ENCODE measurements around the gene PBLD.

PBLD gene

DNA sequence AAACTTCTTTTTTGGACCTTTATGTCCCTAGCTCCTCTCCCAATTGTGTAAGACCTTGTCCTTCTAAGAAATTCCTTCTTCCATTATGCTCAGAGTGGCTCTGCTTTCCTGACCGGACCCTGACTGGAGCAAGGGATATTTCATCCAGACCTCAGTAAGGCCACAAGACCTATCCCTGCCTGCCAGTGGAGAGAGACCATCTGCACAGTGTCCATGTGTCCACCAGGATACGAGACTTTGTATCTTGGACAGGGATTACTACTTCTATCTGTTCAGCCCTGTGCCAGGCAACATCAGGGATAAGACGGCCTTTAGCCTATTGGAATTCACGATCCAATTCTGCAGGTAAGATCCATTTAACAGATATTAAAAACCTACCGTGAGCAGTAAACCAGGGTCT is 93.7 kb downstream of the PBLD start:
- Histone ChIP-seq H3K4me1 (ENCODE audit: insufficient read depth, low read length, severe bottlenecking) (peaks cover 18% of the 10 kb centered on the region), H3K27ac (ENCODE audit: low read depth, low read length, poor library complexity, severe bottlenecking) (no peak overlapping the region), H2AFZ (ENCODE audit: low read length) (no peak overlapping the region; the same call in 1 of the 2 replicates), H3K4me3 (ENCODE audit: low read depth, low read length, poor library complexity, severe bottlenecking) (no peak overlapping the region), H3K9ac (ENCODE audit: low read length) (no peak overlapping the region), H3K79me2 (ENCODE audit: insufficient read depth, low read length) (no peaks in the 10 kb centered on the region), H3K9me3 (ENCODE audit: low read length) (no peaks in the 10 kb centered on the region), H3K36me3 (ENCODE audit: insufficient read depth, low read length) (no peaks in the 10 kb centered on the region), H3K9me2 (ENCODE audit: low read depth, low read length) (no peaks in the 10 kb centered on the region), H4K20me1 (ENCODE audit: insufficient read depth, low read length) (no peaks in the 10 kb centered on the region), H3K4me2 (ENCODE audit: low read length) (no peak overlapping the region), H3F3A (ENCODE audit: insufficient read depth, low read length) (no peaks in the 10 kb centered on the region), H3K27me3 (ENCODE audit: insufficient read depth, low read length) (no peaks in the 10 kb centered on the region)
- no peak for TF ChIP-seq EZH2 (IDR thresholded peaks at IDR 0.05; ENCODE audit: borderline replicate concordance, low read length)
- TF ChIP-seq, protein P1, sequence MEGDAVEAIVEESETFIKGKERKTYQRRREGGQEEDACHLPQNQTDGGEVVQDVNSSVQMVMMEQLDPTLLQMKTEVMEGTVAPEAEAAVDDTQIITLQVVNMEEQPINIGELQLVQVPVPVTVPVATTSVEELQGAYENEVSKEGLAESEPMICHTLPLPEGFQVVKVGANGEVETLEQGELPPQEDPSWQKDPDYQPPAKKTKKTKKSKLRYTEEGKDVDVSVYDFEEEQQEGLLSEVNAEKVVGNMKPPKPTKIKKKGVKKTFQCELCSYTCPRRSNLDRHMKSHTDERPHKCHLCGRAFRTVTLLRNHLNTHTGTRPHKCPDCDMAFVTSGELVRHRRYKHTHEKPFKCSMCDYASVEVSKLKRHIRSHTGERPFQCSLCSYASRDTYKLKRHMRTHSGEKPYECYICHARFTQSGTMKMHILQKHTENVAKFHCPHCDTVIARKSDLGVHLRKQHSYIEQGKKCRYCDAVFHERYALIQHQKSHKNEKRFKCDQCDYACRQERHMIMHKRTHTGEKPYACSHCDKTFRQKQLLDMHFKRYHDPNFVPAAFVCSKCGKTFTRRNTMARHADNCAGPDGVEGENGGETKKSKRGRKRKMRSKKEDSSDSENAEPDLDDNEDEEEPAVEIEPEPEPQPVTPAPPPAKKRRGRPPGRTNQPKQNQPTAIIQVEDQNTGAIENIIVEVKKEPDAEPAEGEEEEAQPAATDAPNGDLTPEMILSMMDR (IDR thresholded peaks at IDR 0.05; ENCODE audit: low read length): no peak

DNA sequence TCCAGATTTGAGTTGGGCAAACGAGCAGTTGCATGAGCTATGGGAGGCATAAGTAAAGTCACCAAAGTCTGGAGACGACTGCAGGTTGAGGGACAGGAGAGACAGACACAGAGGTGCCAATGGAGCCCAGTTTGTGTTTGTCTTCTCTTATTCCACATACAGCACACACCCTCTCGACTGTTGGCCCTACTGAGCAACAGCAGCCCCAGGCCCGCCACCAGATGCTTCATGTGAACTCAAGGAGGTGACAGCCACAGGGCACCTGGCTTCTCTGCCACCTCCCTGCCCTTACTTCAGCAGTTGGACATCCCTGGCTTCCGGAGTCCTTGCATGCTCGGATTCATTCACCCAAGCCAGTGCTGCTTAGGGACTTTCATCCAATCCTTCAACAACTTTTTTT is 94.4 kb downstream of the PBLD start:
- TF ChIP-seq EZH2 (IDR thresholded peaks at IDR 0.05; ENCODE audit: borderline replicate concordance, low read length): no peak
- TF ChIP-seq, protein P1 (IDR thresholded peaks at IDR 0.05; ENCODE audit: low read length): no peak

DNA sequence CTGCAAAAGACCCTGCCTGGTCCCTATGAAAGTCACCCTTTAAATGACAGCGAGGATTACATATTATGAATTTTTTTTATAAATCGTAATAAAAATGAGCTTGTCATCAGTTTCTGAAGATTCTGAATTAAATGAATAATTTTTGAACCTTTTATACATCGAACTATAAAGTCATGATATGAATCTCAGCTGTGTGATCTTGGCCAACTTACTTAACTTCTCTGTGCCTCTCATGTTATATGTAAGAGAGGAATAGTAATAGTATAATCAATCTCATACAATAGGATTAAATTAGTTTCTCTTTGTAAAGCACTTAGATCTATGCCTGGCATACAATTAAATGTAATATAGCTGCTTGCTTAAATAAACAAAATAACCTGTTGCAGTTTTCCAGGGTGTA is 95.6 kb downstream of the PBLD start:
- Histone ChIP-seq H3K9me3 (ENCODE audit: low read length) (no peaks in the 10 kb centered on the region), H3K4me1 (ENCODE audit: insufficient read depth, low read length, severe bottlenecking) (peaks cover 20% of the 10 kb centered on the region), H3K4me2 (ENCODE audit: low read length) (no peak overlapping the region), H3K36me3 (ENCODE audit: insufficient read depth, low read length) (no peaks in the 10 kb centered on the region), H3K27me3 (ENCODE audit: insufficient read depth, low read length) (no peaks in the 10 kb centered on the region), H3K9ac (ENCODE audit: low read length) (no peak overlapping the region), H3K27ac (ENCODE audit: low read depth, low read length, poor library complexity, severe bottlenecking) (no peak overlapping the region), H2AFZ (ENCODE audit: low read length) (no peak overlapping the region), H3K4me3 (ENCODE audit: low read depth, low read length, poor library complexity, severe bottlenecking) (no peak overlapping the region), H3K79me2 (ENCODE audit: insufficient read depth, low read length) (no peaks in the 10 kb centered on the region), H4K20me1 (ENCODE audit: insufficient read depth, low read length) (no peaks in the 10 kb centered on the region), H3K9me2 (ENCODE audit: low read depth, low read length) (no peaks in the 10 kb centered on the region), H3F3A (ENCODE audit: insufficient read depth, low read length) (no peaks in the 10 kb centered on the region)
- TF ChIP-seq, protein P1 (IDR thresholded peaks at IDR 0.05; ENCODE audit: low read length): no peak
- TF ChIP-seq EZH2 (IDR thresholded peaks at IDR 0.05; ENCODE audit: borderline replicate concordance, low read length): no peak

More for the DNA sequence above, 94.4 kb downstream of the PBLD start:
- Histone ChIP-seq H3K4me2 (ENCODE audit: low read length) (no peak overlapping the region), H3F3A (ENCODE audit: insufficient read depth, low read length) (no peaks in the 10 kb centered on the region), H3K27ac (ENCODE audit: low read depth, low read length, poor library complexity, severe bottlenecking) (no peak overlapping the region), H3K9ac (ENCODE audit: low read length) (no peak overlapping the region), H3K9me2 (ENCODE audit: low read depth, low read length) (no peaks in the 10 kb centered on the region), H4K20me1 (ENCODE audit: insufficient read depth, low read length) (no peaks in the 10 kb centered on the region), H3K79me2 (ENCODE audit: insufficient read depth, low read length) (no peaks in the 10 kb centered on the region), H3K4me3 (ENCODE audit: low read depth, low read length, poor library complexity, severe bottlenecking) (no peak overlapping the region), H3K9me3 (ENCODE audit: low read length) (no peaks in the 10 kb centered on the region), H3K4me1 (ENCODE audit: insufficient read depth, low read length, severe bottlenecking) (peaks cover 18% of the 10 kb centered on the region), H2AFZ (ENCODE audit: low read length) (peak overlapping the region; percentile 91), H3K36me3 (ENCODE audit: insufficient read depth, low read length) (no peaks in the 10 kb centered on the region), H3K27me3 (ENCODE audit: insufficient read depth, low read length) (no peaks in the 10 kb centered on the region)
